NCI-H2029 (cell line): ENCODE results near the gene RRP9.

Source experiments
- DNase-seq: peaks from one replicate; lab custom pipeline; 2025; lab: John Stamatoyannopoulos, UW

The RRP9 gene

GRCh38 chr3:51971350-51971749, 29.6 kb upstream of the RRP9 start:
- no peak for DNase-seq

- DNase-seq = no peak
Observed at GRCh38 chr3:51970606-51971300, 29.0 kb upstream of the RRP9 start.

- DNase-seq = no peak
Observed at GRCh38 chr3:51969841-51970240, 28.1 kb upstream of the RRP9 start.

GRCh38 chr3:51968883-51969678, 27.4 kb upstream of the RRP9 start:
- no peak for DNase-seq

- no peak for DNase-seq
Observed at GRCh38 chr3:51968170-51968775, 26.6 kb upstream of the RRP9 start.

- DNase-seq = no peak
Observed at GRCh38 chr3:51967384-51968169, 25.9 kb upstream of the RRP9 start, which contains the start of gene PCBP4. TSS of gene PCBP4 (minus strand) at chr3:51967454. CDS start at chr3:51961240, 6,214 bp downstream.

GRCh38 chr3:51966922-51967383, 25.2 kb upstream of the RRP9 start:
- DNase-seq = no peak

GRCh38 chr3:51966486-51966885, 24.8 kb upstream of the RRP9 start:
- DNase-seq = no peak

- DNase-seq = no peak
Observed at GRCh38 chr3:51966016-51966415, 24.3 kb upstream of the RRP9 start.

- no peak for DNase-seq
Observed at GRCh38 chr3:51964521-51964920, 22.8 kb upstream of the RRP9 start.

- DNase-seq = no peak
Observed at GRCh38 chr3:51963951-51964451, 22.3 kb upstream of the RRP9 start.

GRCh38 chr3:51962854-51963530, 21.3 kb upstream of the RRP9 start:
- DNase-seq = no peak

- DNase-seq = no peak
Observed at GRCh38 chr3:51961602-51962569, 20.2 kb upstream of the RRP9 start.

- DNase-seq = no peak
Observed at GRCh38 chr3:51961011-51961410, 19.3 kb upstream of the RRP9 start.

- no peak for DNase-seq
Observed at GRCh38 chr3:51960386-51960785, 18.7 kb upstream of the RRP9 start.

- no peak for DNase-seq
Observed at GRCh38 chr3:51959651-51960050, 17.9 kb upstream of the RRP9 start.

GRCh38 chr3:51958603-51959521, 17.2 kb upstream of the RRP9 start:
- no peak for DNase-seq

- no peak for DNase-seq
Observed at GRCh38 chr3:51957520-51958205, 16.0 kb upstream of the RRP9 start.
